Measurements from ENCODE around the gene ELAVL3. TPM values are rescaled to one million over a fixed set of nuclear protein-coding genes. Genes with fewer than 3 reads are reported as not detected.
"Not testable (repeated sequence)": the region's sequence is repeated elsewhere in the genome, so short reads cannot be mapped to it uniquely, and the experiment has no call there.

Gene ELAVL3
- total RNA-seq, 4 donors from 2014 or later: not detected

DNA sequence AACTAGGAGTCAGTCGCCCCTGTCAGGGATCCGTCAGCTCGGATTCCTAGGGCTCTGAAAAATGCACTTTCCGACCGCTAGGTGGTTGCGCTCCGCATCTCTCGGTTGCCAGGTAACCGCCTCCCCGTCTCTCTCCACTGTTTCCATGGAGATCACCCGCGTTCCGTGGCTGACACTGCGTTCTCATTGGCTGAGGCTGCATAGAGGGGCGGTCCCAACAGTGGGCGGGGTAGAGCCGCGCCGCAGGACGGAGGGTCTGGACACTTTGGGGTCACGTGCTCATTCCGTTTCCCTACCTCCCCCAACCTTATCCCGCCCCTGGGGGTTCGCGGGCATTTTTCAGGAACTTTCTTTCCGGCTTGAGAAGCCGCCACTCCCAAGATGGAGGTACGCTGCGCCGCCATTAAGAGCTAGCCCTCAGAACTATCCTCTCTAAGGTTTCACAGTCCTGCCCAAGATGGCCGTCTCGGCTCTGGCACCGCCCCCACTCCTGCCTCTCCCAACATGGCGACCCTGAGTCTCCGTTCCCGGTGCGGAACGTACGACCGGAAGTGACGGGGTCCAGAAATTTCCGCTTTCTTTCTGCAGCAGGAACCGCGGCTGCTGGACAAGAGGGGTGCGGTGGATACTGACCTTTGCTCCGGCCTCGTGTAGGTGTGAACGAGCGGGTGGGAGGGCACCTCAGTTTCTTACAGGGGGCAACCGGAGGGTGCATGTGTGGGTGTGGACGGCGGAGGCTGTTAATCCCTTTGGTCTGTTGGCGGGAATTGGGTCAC is 45.6 kb downstream of the ELAVL3 start, which contains the start of the genes ODAD3 and PRKCSH:
ODAD3 (minus strand) TSS at position 65 of the 776 bp plus-strand sequence. CDS start 105 bp downstream, outside the sequence.
PRKCSH (plus strand) TSS at position 579 of the 776 bp plus-strand sequence. CDS start 483 bp downstream, outside the sequence.
- intact Hi-C loops (cut with DNase I): no loop called here
- 0% methylated on average over 6 to 13 of the region's 53 CpGs for WGBS, 2 donors
- Histone ChIP-seq H3K36me3 (peaks cover 7 to 38% (median 29%) of the 10 kb centered on the region in 3 donors), H3K27ac (peak within 1 kb of the TSS; percentile 80 to 87 (median 85)), H3K27me3 (no peaks in the 10 kb centered on the region), H3K9me3 (no peaks in the 10 kb centered on the region), H3K4me1 (peaks cover 14 to 27% (median 19%) of the 10 kb centered on the region in 3 donors), H3K4me3 (peak within 1 kb of the TSS; percentile 61 to 93 (median 82))
- TF ChIP-seq POLR2A (IDR thresholded peaks at IDR 0.05): peak in 2 of 4 donors; percentile 25 to 51
- TF ChIP-seq, protein P1, sequence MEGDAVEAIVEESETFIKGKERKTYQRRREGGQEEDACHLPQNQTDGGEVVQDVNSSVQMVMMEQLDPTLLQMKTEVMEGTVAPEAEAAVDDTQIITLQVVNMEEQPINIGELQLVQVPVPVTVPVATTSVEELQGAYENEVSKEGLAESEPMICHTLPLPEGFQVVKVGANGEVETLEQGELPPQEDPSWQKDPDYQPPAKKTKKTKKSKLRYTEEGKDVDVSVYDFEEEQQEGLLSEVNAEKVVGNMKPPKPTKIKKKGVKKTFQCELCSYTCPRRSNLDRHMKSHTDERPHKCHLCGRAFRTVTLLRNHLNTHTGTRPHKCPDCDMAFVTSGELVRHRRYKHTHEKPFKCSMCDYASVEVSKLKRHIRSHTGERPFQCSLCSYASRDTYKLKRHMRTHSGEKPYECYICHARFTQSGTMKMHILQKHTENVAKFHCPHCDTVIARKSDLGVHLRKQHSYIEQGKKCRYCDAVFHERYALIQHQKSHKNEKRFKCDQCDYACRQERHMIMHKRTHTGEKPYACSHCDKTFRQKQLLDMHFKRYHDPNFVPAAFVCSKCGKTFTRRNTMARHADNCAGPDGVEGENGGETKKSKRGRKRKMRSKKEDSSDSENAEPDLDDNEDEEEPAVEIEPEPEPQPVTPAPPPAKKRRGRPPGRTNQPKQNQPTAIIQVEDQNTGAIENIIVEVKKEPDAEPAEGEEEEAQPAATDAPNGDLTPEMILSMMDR (IDR thresholded peaks at IDR 0.05): peak; percentile 89 to 99 (median 97)
- peak; percentile 100 for DNase-seq

DNA sequence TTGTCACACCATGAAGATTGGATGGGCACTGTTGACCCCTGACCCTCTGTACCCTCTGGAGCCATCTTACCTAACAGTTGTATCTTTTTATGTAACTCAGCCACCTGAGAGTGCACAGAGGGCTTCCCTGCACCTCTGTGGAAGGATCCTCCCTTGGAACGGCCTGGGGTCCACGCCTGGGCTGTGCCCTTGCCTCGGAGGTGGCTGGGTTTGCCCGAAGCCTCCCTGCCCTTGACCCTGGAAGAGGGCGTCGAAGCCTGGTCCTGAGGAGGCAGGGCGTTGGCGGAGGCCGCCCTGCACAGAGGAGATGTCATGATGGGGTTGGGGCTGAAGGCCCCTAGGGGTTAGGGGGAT is 46.2 kb downstream of the ELAVL3 start:
- intact Hi-C loops (cut with DNase I): no loop called here
- Histone ChIP-seq H3K36me3 (peaks cover 7 to 32% (median 25%) of the 10 kb centered on the region in 3 donors), H3K27me3 (no peaks in the 10 kb centered on the region), H3K4me3 (peak overlapping the region; percentile 61 to 93 (median 82)), H3K9me3 (no peaks in the 10 kb centered on the region), H3K4me1 (peaks cover 14 to 27% (median 19%) of the 10 kb centered on the region in 3 donors), H3K27ac (peak overlapping the region; percentile 80 to 87 (median 85))
- no peak for TF ChIP-seq POLR2A (IDR thresholded peaks at IDR 0.05)
- TF ChIP-seq, protein P1 (IDR thresholded peaks at IDR 0.05): no peak
- no peak for DNase-seq
- no CpG with 5 or more reads among the region's 9 CpGs for WGBS, 2 donors

DNA sequence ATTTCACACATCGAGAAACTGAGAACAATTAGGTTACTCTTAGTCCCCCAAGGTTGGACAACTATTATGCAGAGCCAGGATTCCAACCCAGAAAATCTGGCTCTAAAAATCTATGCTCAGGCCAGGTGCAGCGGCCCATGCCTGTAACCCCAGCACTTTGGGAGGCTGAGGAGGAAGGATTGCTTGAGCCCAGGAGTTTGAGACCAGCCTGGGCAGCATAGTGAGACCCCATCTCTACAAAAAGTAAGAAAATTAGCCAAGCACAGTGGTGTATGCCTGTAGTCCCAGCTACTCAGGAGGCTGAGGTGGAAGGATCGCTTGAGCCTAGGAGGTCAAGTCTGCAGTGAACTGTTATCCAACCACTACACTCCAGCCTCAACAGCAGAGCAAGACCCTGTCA is 47.3 kb downstream of the ELAVL3 start:
- DNase-seq; intact Hi-C loops (cut with DNase I); H3K9me3 ChIP-seq; H3K4me3 ChIP-seq; H3K27ac ChIP-seq; H3K27me3 ChIP-seq: not testable (repeated sequence)
- peaks cover 7 to 21% (median 21%) of the 10 kb centered on the region in 3 donors for H3K36me3 ChIP-seq
- WGBS, 2 donors: 86 to 100% methylated on average over 2 of the region's 3 CpGs
- peaks cover 14 to 27% (median 19%) of the 10 kb centered on the region in 3 donors for H3K4me1 ChIP-seq

DNA sequence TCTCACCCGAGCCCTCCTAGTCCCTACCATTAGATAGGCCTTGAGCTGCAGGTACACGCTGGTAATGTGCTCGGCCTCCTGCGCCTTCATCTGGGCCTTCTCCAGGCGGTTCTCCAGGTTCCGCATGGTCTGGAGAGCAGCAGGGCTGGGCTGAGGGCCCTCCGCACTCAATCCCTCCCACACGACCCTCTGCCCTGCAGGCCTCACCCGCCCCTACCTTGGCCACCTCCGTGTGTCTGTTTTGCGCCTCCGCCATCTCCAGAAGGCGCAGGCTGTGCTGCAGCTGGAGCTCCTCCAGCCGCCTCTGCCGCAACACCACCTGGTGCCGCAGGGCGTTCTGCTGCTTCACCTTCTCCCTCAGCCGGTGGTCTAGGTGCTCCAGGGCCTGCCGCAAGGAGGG is 54.2 kb downstream of the ELAVL3 start:
- H3K9me3 ChIP-seq: no peaks in the 10 kb centered on the region
- TF ChIP-seq POLR2A (IDR thresholded peaks at IDR 0.05): no peak
- TF ChIP-seq, protein P1 (IDR thresholded peaks at IDR 0.05): no peak
- H3K4me1 ChIP-seq: peaks cover 16 to 24% (median 18%) of the 10 kb centered on the region in 3 donors
- no peak overlapping the region for H3K4me3 ChIP-seq
- peaks cover 3 to 27% (median 5%) of the 10 kb centered on the region in 4 donors for H3K27me3 ChIP-seq
- DNase-seq: no peak
- no peaks in the 10 kb centered on the region for H3K36me3 ChIP-seq
- no peak overlapping the region for H3K27ac ChIP-seq
- 89 to 100% methylated on average over 6 to 18 of the region's 19 CpGs for WGBS, 2 donors
- intact Hi-C loops (cut with DNase I): no loop called here

DNA sequence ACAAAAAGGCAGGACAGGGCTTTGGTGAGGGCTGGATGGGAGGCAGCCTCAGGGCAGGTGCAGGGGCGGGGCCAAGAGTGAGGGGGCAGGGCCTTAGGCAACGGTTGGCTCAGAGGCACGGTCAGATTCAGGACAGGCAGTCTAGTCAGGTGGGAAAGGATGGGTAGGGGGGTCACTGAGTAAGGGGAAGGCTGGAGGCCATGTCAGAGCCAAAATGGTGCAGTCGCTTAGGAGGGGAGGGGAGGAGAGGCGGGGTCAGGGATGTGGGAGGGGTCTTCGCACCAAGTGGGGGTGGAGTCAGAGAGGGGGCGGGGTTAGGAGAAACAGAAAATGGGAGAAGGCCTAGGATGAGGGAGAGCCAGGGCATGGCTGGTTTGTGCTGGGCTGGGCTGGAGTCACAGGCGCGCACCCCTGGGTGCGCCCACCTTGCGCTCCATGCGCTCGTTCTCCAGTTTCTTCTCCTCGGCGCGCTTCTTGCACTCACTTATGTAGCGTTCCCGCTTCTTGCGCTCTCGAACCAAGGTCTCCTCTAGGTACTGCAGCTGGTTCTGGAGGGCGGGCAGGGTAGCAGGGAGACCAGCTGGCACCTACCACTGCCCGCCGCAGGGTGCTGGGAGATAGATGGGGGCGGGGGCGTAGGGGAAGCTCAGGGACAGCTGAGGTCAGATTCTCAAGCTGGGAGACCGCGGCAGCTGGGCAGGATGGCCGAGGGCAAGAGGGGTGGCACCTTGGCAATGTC is 55.0 kb downstream of the ELAVL3 start:
- no peak for DNase-seq
- H3K27ac ChIP-seq: no peak overlapping the region
- H3K4me1 ChIP-seq: peaks cover 23 to 31% (median 24%) of the 10 kb centered on the region in 3 donors
- no peak overlapping the region for H3K4me3 ChIP-seq
- intact Hi-C loops (cut with DNase I): no loop called here
- H3K27me3 ChIP-seq: peaks cover 3 to 35% (median 9%) of the 10 kb centered on the region in 4 donors
- whole genome bisulfite sequencing, 2 donors: 85 to 88% methylated on average over 13 to 19 of the region's 28 CpGs
- H3K36me3 ChIP-seq: no peaks in the 10 kb centered on the region
- no peaks in the 10 kb centered on the region for H3K9me3 ChIP-seq
- TF ChIP-seq POLR2A (IDR thresholded peaks at IDR 0.05): no peak
- TF ChIP-seq, protein P1 (IDR thresholded peaks at IDR 0.05): no peak
